Ascending aorta (tissue), 2 donors: ENCODE results near the gene RNASE8. TPM values are rescaled to one million over a fixed set of nuclear protein-coding genes. Genes with fewer than 3 reads are reported as not detected.

Experiments used
- DNase-seq, 2 donors: peaks; one replicate each; pipeline ENCODE4 v3.0.0-alpha.2; 2019; ENCODE audit warnings: low spot score in 2 of 2
- H3K27ac ChIP-seq, 2 donors: fragments of 200-600 bp; sonication (generic); one replicate each; pipeline ENCODE4 v1.5.1; 2016 to 2017; ENCODE audit warnings: mild to moderate bottlenecking in 1 of 2
- H3K27me3 ChIP-seq: fragments of 200-600 bp; sonication (generic); one replicate; pipeline ENCODE4 v1.5.1; 2017
- H3K36me3 ChIP-seq, 2 donors: fragments of 200-600 bp; sonication (generic); one replicate each; pipeline ENCODE4 v1.5.1; 2016
- H3K4me1 ChIP-seq, 2 donors: fragments of 200-600 bp; sonication (generic); one replicate each; pipeline ENCODE4 v1.5.1; 2016 to 2017; ENCODE audit warnings: mild to moderate bottlenecking in 1 of 2
- H3K4me3 ChIP-seq, 2 donors: fragments of 200-600 bp; sonication (generic); one replicate each; pipeline ENCODE4 v1.5.1; 2016 to 2017; ENCODE audit warnings: mild to moderate bottlenecking in 1 of 2
- H3K9me3 ChIP-seq, 2 donors: fragments of 200-600 bp; sonication (generic); one replicate each; pipeline ENCODE4 v1.5.1; 2016
- CTCF ChIP-seq, 3 experiments: fragments of 200-600 bp in 2 of 3; fragments of 450-650 bp in 1 of 3; sonication (generic) in 2 of 3; IDR thresholded peaks; one replicate each; pipeline ENCODE4 v1.5.1; 2016 to 2019; ENCODE audit warnings: antibody characterized with exemption in 3 of 3, mild to moderate bottlenecking in 1 of 3, moderate library complexity in 1 of 3
- intact Hi-C: fragments of 100-400 bp; cut with DNase I; formaldehyde crosslinking; loops from one replicate; pipeline ENCODE4 v1.15.1; 2023
- total RNA-seq: library from RNA; depleted of rRNA; stranded (reverse); fragments of >200 nt; gene quantifications from one replicate; pipeline ENCODE4 v1.1.0, GENCODE V29; 2016

Gene RNASE8
- total RNA-seq, 1 donor from 2014 or later = not detected

- intact Hi-C loops = no loop called here
- TF ChIP-seq CTCF (IDR thresholded peaks at IDR 0.05) = no peak
- no peak overlapping the region for H3K4me3 ChIP-seq
- H3K27ac ChIP-seq = no peak overlapping the region
- H3K27me3 ChIP-seq = no peaks in the 10 kb centered on the region
- no peaks in the 10 kb centered on the region for H3K9me3 ChIP-seq
- peaks cover 6 to 9% of the 10 kb centered on the region in 2 donors for H3K4me1 ChIP-seq
- DNase-seq = no peak
- H3K36me3 ChIP-seq = peaks cover 36 to 48% of the 10 kb centered on the region in 2 donors
Measured at GRCh38 chr14:21020977-21021545, 36.6 kb upstream of the RNASE8 start.

- H3K27ac ChIP-seq = peak overlapping the region; percentile 84 to 88
- intact Hi-C loops = no loop called here
Measured at GRCh38 chr14:21022686-21023085, 34.9 kb upstream of the RNASE8 start.

GRCh38 chr14:21023174-21023573 lies 34.4 kb upstream of the RNASE8 start:
- Histone ChIP-seq H3K27ac (peak overlapping the region; percentile 84 to 88), H3K4me3 (peak overlapping the region; percentile 67 to 93), H3K36me3 (peaks cover 19 to 33% of the 10 kb centered on the region in 2 donors), H3K27me3 (no peaks in the 10 kb centered on the region), H3K9me3 (no peaks in the 10 kb centered on the region), H3K4me1 (peaks cover 6 to 20% of the 10 kb centered on the region in 2 donors)
- no peak for DNase-seq
- intact Hi-C loops = no loop called here
- no peak for TF ChIP-seq CTCF (IDR thresholded peaks at IDR 0.05)

More at GRCh38 chr14:21022686-21023085, 34.9 kb upstream of the RNASE8 start:
- Histone ChIP-seq H3K4me1 (peaks cover 6 to 20% of the 10 kb centered on the region in 2 donors), H3K9me3 (no peaks in the 10 kb centered on the region), H3K36me3 (peaks cover 24 to 37% of the 10 kb centered on the region in 2 donors), H3K4me3 (peak overlapping the region in 1 of 2 donors; percentile 67), H3K27me3 (no peaks in the 10 kb centered on the region)
- no peak for TF ChIP-seq CTCF (IDR thresholded peaks at IDR 0.05)
- DNase-seq = no peak

- intact Hi-C loops = no loop called here
- no peak for TF ChIP-seq CTCF (IDR thresholded peaks at IDR 0.05)
- H3K4me3 ChIP-seq = peak overlapping the region; percentile 67 to 93
- no peaks in the 10 kb centered on the region for H3K9me3 ChIP-seq
- H3K4me1 ChIP-seq = peaks cover 6 to 20% of the 10 kb centered on the region in 2 donors
- no peaks in the 10 kb centered on the region for H3K27me3 ChIP-seq
- H3K27ac ChIP-seq = peak overlapping the region; percentile 84 to 88
- peaks cover 11 to 24% of the 10 kb centered on the region in 2 donors for H3K36me3 ChIP-seq
- DNase-seq = no peak
Measured at GRCh38 chr14:21023817-21024584, 33.6 kb upstream of the RNASE8 start.

GRCh38 chr14:21024585-21025370 lies 32.8 kb upstream of the RNASE8 start, which contains the start of gene NDRG2:
NDRG2 (minus strand) TSS chr14:21025061; CDS start chr14:21023315, 1,746 bp downstream.
- peak in 1 of 2 donors; percentile 85 for DNase-seq
- Histone ChIP-seq H3K36me3 (peaks cover 5 to 17% of the 10 kb centered on the region in 2 donors), H3K27me3 (no peaks in the 10 kb centered on the region), H3K4me3 (peak within 1 kb of the TSS; percentile 67 to 93), H3K4me1 (peaks cover 6 to 20% of the 10 kb centered on the region in 2 donors), H3K9me3 (no peaks in the 10 kb centered on the region), H3K27ac (peak within 1 kb of the TSS; percentile 84 to 88)
- intact Hi-C loops = loop anchor here (1.0 to 5.0 kb wide), 2 partner anchors 35 to 412 kb away; partner anchors contain the start of gene METTL17
- no peak for TF ChIP-seq CTCF (IDR thresholded peaks at IDR 0.05)
